T follicular helper cell (primary cell): ENCODE measurements around the gene GPS1.

Experiments used
- DNase-seq: peaks from one replicate; pipeline ENCODE4 v3.0.0-alpha.2; 2020; ENCODE audit warnings: low read depth

Gene GPS1

DNA sequence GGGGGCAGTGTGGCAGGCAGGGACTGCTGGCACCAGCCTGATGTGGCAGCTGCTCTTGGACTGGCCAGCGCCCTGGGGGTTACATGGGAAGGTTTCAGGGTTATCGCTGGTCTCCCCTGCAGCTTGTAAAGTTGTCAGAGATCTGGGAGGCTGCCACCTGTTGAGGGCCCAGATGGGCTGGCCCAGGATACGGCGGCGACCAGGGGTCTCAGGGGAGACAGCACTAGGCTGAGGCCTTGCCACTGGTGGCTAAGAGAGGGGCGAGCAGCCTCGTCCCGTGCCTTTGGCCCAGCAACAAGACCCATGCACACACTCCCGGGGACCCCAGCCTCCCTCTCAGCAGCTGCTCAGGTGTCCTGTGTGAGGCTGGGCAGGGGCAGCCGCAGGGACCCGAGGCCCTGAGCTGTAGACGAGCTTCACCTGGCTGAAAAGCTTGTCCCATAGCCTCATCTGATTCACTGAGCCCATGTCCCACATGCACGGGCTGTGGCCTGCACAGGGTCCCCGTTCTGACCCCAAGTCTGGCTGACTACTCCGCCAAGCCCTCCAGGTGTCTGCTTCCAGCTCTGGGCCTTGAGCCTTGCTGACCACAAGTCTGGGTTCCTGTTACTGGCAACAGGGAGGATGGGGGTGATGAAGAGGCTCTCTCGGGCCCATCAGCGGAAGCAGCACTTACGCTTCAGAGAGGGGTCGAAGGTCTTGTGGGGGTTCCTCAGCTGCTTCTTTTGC, 7.7 kb downstream of the GPS1 start:
- DNase-seq: no peak

DNA sequence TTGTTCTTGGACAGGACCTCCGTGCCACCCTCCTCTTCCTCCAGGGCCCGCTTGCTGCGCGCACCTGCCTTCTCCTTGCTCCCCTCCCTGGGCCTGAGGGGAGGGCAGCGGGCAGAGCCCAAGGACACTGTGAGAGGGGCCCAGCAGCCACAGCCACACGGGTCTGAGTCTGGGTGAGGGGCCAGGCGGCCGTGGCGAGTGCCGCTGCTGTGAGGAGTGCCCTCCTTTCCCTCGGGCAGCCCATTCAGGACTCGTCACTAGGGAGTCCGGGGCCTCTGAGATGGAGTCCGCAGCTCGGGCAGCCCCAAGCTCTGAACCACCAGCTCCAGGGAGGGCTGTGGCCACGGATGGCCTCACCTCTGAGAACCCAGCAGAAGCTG, 8.3 kb downstream of the GPS1 start:
- no peak for DNase-seq

DNA sequence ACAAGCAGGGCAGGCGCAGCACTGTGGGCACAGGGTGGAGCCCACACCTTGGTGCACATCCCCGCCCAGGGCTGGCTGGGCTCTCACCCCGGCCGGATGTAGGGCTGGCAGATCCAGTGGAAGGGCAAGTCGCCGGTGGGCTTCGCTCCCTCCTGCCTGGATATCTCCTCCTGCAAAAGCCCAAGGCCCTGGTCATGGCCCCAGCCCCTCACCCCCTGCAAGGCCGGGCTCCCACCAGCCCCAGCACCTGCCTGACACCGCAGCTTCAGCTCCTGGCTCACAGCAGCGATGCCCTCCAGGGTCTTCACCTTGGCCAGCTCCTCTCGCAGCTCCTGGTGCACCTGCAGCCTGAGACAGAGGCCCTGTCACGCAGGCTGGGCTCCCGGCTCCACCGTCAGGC, 8.9 kb downstream of the GPS1 start:
- no peak for DNase-seq

DNA sequence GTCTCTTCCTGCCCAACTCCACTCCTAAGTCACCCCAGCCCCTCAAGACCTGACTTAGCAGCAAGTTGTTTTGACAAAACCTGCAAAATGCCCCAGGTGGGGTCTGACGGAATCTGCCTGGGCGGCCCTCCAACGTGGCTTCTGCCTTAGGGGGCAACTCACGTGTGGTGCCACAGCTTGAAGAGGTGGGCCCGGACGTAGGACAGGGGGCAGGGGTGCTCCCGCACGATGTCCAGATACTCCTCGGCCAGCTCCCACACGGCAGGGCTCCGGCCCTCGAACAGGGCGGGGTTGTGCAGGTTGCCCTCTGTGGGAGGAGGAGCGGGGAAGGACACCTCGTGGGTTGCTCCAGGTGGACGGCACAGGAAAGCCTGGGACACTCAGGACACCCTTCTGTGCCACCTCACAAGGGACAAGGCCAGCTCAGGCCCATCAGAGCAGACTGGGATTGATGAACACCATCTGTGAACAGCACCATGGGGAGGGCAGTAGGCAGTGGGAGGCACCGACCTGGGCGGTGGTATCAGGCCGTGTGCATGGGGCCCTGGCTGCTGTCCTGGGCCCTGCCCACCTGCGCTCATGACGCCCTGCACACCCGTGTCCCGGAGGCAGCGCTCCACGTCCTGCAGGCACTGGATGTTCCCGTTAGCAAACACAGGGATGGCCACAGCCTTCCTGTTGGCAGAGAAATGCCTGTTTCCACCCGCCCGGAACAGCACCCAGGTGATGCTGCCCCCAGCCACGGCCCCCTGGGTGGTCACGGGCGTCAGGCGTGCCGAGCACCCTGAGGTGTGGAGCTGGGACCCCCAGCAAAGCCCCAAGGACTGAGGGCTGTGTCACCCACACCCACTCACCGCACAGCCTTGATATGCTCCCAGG, 9.6 kb downstream of the GPS1 start:
- no peak for DNase-seq

DNA sequence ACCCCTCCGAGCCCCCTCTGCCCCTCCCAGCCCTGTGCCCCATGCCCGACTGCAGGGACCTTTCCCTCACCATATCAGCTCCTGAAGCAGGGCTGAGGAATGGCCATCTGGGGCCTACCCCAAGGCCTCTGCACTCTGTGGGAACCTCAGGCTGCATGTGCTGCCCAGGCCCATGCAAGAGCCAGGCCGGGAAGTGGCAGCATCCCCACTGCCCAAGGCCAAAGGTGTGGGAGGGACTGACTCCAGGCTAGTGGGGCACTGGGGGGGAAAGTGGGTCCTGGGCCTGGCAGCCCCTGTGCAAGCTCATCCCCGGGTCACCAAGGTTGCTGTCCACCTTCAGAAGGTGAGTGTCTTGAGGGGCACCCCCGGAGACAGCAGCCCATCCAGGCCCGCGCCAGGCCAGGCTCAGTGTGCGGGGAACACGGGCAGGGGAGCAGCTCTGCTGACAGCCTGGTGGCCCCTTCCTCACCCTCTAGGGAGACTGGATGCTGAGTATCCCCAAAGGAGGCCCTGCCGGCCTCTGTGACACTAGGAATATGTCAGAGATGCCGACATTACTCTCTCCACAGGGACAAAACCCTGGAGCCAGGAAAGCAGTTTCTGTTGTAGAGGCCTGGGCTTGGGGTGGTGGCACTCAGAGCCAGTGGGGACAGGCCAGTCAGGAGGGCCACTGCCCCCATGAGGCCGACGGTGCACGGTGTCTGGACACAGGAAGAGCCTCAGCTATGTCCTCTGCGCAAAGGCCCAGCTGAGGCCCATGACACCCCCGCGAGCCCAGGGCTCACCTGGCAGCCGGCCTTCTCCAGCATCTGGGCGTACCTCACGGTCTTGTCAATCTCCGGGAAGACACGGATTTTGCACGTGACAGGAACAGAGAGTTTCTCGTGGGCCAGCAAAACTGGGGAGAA, 10.6 kb downstream of the GPS1 start:
- no peak for DNase-seq

DNA sequence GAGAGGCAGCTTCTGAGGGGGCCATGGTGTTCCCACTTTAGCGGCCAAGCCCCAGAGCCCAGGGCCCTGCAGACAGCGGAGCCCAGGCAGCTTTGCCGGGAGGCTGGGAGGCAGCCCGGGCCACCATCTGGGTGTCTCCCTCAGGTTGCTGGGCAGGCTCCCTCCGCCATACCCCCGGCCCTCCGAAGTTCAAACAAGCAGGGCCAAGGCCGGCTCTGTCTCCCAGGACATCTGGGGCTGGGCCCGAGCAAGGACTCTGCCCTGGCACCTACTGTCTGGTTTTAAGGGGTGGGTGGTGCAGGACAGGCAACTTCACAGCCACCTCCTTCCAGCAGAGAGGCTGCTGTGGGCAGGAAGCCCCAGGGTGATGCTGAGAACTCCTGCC, 11.3 kb downstream of the GPS1 start:
- DNase-seq: no peak

DNA sequence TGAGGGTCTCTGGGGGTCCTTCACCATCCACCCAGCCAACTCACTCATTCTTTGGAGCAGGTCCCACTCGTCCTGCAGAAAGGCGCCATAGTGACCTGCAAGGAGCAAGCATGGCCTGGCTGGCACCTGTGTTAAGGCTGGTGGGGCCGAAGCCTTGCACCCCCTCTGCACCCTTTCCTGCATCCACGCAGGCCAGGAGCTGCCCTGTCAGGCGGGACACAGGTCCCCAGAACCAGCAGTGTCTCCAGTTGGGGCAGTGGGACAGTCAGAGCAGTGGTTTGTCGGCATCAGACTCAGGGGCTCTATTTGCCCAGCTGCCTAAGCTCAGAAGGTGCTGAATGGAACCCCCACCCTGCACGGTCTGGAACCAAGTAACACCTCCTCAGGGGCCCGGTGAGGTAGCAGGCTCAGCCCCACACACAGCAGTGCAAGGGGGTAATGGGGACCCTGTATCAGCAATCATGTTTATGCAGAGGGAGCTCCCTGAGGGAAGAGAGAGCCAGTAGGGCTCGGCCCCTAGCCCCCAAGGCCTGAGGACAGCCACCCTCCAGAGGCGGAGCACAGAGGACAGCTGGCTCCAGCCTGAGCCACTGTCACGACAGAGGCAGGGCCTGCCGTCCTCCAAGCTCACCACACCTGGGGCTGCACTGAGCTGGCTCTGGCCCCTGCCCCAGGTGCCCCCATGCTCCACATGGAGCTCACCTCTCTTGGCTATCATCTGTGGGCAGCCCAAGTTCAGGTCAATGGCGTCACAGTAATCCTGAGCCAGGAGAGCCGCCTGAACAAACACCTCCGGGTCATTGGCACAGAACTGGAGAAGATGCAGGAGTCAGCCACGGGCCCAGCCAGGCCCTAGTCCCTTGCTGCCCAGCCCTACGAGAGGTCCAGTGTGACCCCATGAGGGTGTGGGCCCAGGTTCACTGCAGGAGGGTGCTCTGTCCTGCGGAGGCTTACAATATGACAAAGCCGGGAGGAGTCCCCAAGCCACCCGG, 12.0 kb downstream of the GPS1 start:
- DNase-seq: no peak

DNA sequence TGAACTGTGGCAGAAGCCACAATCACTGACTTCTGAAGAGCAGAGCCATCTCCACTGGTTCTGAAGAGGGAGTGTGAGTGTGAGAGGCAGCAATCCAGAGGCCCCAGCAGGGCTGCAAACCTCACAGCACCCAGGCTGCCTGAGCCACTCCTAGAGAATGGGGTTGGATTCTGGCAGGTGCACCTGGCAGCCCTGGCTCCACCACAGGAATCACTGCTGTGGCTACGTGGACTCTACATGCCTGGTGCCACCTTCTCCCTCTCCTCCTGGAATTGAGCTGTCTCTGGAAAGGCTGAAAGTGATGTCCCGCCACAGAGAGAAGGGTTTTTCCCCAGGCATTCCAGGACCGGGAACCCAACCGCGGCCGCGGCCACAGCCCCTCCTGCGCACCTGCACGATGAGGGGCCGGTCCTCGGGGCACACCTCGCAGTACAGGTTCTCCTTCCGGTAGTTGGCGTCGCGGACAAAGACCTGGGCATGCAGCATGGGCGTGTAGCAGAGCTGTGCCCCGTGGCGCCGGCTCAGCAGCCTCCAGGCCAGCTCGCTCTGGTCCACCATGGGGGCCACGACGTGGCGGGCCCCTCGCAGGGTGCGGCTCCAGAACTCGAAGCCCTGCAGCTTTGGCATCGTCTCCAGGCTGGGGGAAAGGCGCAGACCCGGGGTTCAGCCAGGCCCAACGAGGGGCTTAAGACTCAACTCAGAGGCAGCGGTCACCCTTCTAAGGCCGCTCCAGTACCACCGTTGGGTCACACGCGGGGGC, 12.9 kb downstream of the GPS1 start:
- no peak for DNase-seq

DNA sequence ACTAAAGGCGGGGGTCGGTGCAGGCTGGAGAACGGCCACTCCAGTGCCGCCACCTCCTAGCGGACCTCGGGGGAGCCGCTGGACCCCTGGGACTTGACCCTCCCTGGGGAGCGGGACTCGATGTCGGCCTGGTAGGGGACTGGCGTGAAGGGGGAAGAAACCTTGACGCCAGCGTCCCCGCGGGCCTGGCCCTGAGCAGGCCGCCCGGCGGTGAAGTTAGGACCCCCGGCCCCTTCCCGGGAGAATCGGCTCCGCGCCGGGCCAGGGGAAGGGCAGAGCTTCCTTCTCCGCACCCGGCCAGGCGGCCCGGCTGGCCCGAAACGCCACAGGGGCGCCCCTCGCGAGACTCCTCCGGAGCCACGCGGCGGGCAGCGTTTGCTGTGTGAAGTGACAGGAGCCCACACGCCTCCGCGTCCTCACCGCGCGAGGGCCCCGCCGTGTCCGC, 13.5 kb downstream of the GPS1 start:
- DNase-seq: no peak

DNA sequence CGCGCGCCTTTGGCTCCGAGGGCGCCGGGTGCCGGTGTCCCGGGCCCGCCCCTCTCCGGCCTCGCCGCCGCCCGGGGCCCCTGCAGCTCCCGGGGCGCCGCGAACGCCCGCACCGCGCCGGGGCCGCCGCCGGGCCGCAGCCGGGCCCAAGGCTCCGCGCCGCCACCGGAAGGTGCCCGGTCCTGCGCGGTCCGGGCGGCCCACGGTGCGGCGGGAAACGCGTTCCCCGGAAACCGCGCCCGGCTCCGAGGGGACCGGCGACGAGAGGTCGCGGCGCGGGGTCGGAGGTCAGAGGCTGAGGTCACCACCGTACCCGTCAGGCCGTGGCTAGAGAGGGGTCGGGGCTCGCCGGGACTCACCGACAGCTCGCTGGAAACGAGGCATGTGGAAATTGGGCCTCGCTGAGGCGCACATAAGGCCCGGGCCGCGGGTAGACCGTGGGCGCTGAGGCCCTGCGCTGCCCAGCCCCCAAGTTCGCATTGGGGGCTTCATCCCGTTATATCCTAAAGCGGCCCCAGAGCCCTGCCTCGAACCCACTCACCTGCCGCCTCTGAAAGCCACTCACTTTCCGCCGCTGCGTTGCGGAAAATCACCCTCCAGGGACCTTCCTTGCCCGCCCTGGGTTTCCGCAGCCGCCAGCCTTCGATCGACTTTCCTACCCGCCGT, 14.1 kb downstream of the GPS1 start, which contains the start of gene DUS1L:
Gene DUS1L (minus strand): TSS at position 167 of the 666 bp plus-strand sequence. CDS start 745 bp downstream, outside the sequence.
- peak; percentile 58 for DNase-seq

DNA sequence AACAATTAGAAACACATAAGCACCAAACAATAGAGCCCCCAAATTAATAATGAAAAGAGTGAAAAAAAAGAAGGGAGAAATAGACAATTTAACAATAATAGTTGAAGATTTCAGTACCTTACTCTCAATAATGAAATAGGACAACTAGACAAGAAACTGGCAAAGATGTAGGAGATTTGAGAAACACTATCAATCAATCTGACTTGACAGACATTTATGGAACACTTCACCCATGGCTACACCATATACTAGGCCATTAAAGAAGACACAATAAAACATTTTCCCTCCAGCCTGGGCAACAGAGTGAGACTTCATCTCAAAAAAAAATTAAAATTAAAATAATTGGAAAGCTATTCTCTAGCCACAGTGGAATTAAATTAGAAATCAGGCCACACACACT, 18.9 kb downstream of the GPS1 start:
- no peak for DNase-seq

DNA sequence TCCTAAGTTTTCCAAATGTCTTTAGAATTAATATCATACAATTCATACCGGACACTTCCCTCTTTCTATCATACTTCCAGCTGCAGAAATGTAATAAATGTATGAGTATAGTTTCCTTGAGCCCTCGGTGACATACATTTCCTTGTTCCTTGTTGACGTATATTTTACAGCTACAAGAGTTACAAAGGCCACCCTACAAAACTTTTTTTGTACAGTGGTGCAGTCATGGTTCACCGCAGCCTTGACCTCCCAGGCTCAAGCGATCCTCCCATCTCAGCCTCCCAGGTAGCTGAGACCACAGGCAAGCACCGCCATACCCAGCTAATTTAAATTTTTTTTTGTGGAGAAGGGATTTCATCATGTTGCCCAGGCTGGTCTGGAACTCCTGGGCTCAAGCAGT, 21.1 kb downstream of the GPS1 start:
- DNase-seq: no peak

DNA sequence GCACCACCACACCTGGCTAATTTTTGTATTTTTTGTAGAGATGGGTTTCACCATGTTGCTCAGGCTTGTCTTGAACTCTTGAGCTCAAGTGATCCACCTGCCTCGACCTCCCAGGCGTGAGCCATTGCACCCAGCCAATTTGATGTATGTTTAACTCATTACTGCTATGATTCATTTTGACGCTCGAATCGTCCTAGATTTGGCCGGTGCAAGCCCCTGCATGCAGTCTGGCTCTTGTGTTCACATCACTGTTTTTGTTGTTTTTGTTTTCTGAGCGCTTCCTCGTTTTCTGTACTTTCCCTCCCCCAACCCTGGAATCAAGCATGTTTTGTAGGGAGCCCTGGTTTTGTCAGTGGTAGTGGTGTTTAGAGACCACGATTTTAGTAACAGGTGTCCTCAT, 21.7 kb downstream of the GPS1 start:
- DNase-seq: no peak

DNA sequence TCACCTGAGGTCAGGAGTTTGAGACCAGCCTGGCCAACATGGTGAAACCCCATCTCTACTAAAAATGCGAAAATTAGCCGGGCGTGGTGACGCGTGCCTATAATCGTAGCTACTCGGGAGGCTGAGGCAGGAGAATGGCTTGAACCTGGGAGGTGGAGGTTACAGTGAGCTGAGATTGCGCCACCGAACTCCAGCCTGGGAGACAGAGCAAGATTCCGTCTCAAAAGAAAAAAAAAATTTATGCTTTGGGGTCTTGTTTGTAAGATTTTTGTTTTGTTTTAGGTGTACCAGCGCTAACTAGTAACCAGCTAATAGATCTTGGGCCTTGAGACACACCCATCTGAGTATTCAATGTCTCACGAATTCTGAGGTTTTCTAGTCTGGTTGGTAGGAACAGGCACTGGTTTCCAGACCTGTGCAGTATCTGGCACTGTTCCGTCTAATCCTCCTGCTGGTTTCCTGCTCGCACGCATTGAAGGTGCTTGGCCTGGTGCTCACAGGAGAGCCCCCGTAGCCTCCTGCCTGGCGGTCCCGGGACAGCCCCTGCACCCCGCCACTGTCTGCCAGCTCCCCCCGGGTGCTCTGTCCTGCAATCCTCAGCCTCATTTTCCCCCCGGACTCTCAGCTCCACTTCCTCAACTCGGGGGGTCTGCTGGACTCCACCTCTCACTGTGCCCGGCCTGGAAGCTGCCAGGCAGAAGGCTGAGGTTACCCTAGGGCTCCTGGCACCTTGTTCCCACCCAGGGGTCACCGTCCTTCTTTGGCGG, 24.5 kb downstream of the GPS1 start:
- DNase-seq: no peak

DNA sequence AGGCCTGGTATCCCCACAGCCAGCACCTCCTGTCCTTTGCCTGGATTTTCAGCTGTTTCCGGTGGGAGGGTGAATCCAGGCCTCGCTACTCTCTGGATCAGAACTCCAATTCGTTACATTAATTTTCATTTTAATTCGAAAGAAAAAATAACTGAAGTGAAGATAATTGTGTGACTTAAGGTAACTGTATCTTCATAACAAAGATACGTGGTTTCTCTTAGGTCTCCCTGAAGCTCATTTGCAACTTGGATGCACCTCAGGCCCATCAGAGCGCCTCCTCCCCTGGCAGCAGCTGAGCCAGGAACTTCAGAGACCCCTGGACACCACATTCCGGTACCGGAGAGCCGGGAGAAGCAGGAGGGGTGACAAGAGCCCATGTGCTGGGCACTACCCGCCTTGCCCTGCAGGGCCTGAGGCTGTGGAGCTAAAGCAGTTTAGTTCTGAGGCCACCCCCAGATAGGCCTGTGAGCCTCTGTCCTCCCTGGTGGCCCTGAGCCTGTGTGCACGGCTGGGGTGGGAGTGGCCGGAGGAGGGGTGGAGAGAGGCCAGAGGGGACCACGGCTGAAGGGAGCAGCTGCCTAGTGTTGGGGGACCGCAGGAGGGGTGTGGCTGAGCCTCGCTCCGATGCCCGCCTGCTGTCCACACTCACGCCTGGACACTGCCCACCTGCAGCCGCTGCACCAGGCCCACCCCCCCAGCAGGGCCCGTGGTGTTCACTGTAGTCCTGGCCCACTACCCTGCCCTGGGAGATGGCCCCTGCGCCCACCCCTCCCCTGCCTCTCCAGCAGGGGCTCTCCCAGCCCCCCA, 25.3 kb downstream of the GPS1 start:
- DNase-seq: no peak

DNA sequence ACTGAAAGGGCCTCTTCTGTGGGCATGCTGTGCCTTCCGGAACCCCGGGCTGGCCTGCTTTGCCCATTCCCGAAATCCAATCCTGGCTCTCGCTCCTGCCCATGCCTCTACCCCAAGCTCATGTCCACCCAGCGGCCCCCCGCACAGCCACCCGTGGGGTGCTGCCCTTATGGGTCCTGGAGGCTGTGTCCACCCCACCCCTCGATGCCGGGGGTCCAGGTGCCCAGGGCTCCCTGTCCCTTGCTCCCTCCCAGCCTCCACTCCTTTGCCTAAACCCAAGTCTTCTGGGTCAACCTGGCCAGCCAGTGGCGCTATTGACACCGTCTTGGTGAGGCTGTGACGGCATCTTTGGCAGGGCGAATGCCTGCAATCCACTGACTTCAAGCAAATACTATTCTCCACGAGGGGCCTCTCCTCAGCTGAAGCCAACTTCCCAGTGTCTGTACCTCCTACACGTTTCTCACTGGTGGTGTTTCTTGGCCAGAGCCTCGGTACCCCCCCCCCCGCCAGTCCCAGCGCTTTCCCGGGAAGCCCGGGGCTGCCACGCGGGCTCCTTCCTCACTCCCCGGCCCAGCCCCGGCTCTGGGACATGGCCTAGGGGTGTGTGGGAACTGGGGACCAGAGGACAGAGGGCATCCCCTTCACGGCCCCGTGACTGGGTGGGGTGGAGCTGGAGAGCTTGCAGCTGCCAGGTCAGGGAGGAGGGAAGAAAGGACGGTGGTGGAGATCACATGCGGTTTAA, 26.1 kb downstream of the GPS1 start:
- DNase-seq: no peak

DNA sequence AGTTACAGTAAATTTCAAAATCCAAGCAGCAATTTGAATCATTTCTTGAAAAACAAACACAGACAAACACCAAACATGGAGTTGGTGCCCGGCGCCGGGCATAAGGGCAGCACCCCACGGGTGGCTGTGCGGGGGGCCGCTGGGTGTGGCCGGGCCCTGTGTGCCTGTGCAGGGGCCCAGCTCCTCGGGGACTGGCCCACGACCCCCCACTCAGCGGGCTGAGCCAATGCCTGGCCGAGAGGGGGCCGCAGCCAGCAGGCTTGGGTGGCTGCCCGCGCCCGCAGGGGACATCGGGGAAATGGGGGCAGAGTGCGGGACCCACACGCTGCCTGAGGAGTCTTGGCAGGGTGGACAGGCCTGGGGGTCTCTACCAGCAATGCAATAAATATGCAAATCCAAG, 26.7 kb downstream of the GPS1 start:
- DNase-seq: no peak
